GM12878 (cell line): Measurements from ENCODE around the gene SWI5. TPM values are rescaled to one million over a fixed set of nuclear protein-coding genes. Genes with fewer than 3 reads are reported as not detected.

ENCODE experiments used
- ATAC-seq: fragments of 200-7000 bp; cut with Tn5 transposase; 3 replicates; pipeline ENCODE4 v1.9.1; 2020; ENCODE audit warnings: mild to moderate bottlenecking, moderate library complexity
- BruUV-seq: library from RNA; stranded (reverse); fragments of 400-500 nt; replicated peaks from 2 replicates; lab custom pipeline; 2021; lab: Mats Ljungman, UMichigan
- CTCF ChIA-PET: fragments of 300-600 bp; sonication (Branson Sonifier 250); formaldehyde crosslinking; extraction: SDS; loops from one replicate; lab custom pipeline; 2021; ENCODE audit warnings: inconsistent platforms; lab: Yijun Ruan, JAX
- POLR2A ChIA-PET: fragments of 350-600 bp; formaldehyde crosslinking; extraction: SDS; loops from one replicate; lab custom pipeline; 2021; ENCODE audit warnings: inconsistent platforms; lab: Charles Lee
- RAD21 ChIA-PET: fragments of 300-600 bp; sonication (Branson Sonifier 250); formaldehyde crosslinking; loops from one replicate; lab custom pipeline; 2023; ENCODE audit warnings: antibody characterized with exemption; ENCODE audit not compliant: unreplicated experiment; lab: Charles Lee
- SMC1A ChIA-PET: fragments of 300-600 bp; sonication (Branson Sonifier 250); formaldehyde crosslinking; loops from one replicate; lab custom pipeline; 2023; ENCODE audit not compliant: unreplicated experiment, uncharacterized antibody; lab: Charles Lee
- DNase-seq: peaks from one replicate; pipeline ENCODE4 v3.0.0-alpha.2; 2011; ENCODE audit warnings: low read depth, low spot score
- FAIRE-seq: peaks from 3 replicates; lab custom pipeline; 2011; peaks lifted over from hg19 to GRCh38; lab: Jason Lieb, UNC
- H2AFZ ChIP-seq: 2 replicates; pipeline ENCODE4 v1.6.0; 2011; ENCODE audit warnings: low read depth, low read length, control low read depth; ENCODE audit not compliant: control insufficient read depth
- H3K27ac ChIP-seq: 2 replicates; pipeline ENCODE4 v1.5.1; 2011; ENCODE audit warnings: control low read depth; ENCODE audit not compliant: control insufficient read depth, insufficient read depth
- H3K27me3 ChIP-seq, 2 experiments: replicated peaks in 1 of 2; 2 replicates each; pipeline versions ENCODE4 v1.6.0 to v1.6.1; 2011; ENCODE audit warnings: low read length in 1 of 2; ENCODE audit not compliant: control insufficient read depth in 2 of 2, insufficient read depth in 2 of 2
- H3K36me3 ChIP-seq, 2 experiments: 2 replicates each; pipeline ENCODE4 v1.5.1; 2011; ENCODE audit warnings: low read length in 1 of 2; ENCODE audit not compliant: control insufficient read depth in 2 of 2, insufficient read depth in 2 of 2
- H3K4me1 ChIP-seq: 2 replicates; pipeline ENCODE4 v1.6.1; 2011; ENCODE audit warnings: mild to moderate bottlenecking, low read length, moderate library complexity, mixed read lengths; ENCODE audit not compliant: control insufficient read depth, insufficient read depth
- H3K4me2 ChIP-seq: 2 replicates; pipeline ENCODE4 v1.6.0; 2011; ENCODE audit warnings: control low read depth; ENCODE audit not compliant: control insufficient read depth, insufficient read depth
- H3K4me3 ChIP-seq: fragments of 200-600 bp; sonication (generic); 2 replicates; pipeline ENCODE4 v1.5.1; 2016
- H3K79me2 ChIP-seq: 2 replicates; pipeline ENCODE4 v1.6.0; 2011; ENCODE audit warnings: low read length; ENCODE audit not compliant: control insufficient read depth, insufficient read depth
- H3K9ac ChIP-seq: 2 replicates; pipeline ENCODE4 v1.8.0; 2011; ENCODE audit warnings: low read length, control low read depth, mixed read lengths; ENCODE audit not compliant: control insufficient read depth, insufficient read depth
- H3K9me3 ChIP-seq: replicated peaks from 3 replicates; pipeline ENCODE4 v1.5.1; 2011; ENCODE audit warnings: mild to moderate bottlenecking, low read length; ENCODE audit not compliant: control insufficient read depth, insufficient read depth
- H4K20me1 ChIP-seq: 2 replicates; pipeline ENCODE4 v1.6.0; 2011; ENCODE audit not compliant: control insufficient read depth, insufficient read depth
- ATF7 ChIP-seq: fragments of 450-650 bp; IDR thresholded peaks from 2 replicates; pipeline ENCODE4 v1.6.1; 2016; ENCODE audit warnings: low read depth, mild to moderate bottlenecking
- BRCA1 ChIP-seq: IDR thresholded peaks from 2 replicates; pipeline ENCODE4 v1.6.1; 2011; ENCODE audit warnings: low read depth, low read length, improper control_type of control experiment
- CBFB ChIP-seq: IDR thresholded peaks from 2 replicates; pipeline ENCODE4 v1.6.1; 2016; ENCODE audit warnings: antibody characterized with exemption, low read depth
- DPF2 ChIP-seq: fragments of 450-650 bp; IDR thresholded peaks from 2 replicates; pipeline ENCODE4 v1.6.1; 2017; ENCODE audit warnings: mild to moderate bottlenecking
- JUNB ChIP-seq: IDR thresholded peaks from 2 replicates; pipeline ENCODE4 v1.6.1; 2016; ENCODE audit warnings: antibody characterized with exemption, mild to moderate bottlenecking
- JUND ChIP-seq: IDR thresholded peaks from 2 replicates; pipeline ENCODE4 v1.6.1; 2012; ENCODE audit warnings: low read depth, mild to moderate bottlenecking, low read length, improper control_type of control experiment, moderate library complexity
- NFYB ChIP-seq: IDR thresholded peaks from 2 replicates; pipeline ENCODE4 v1.6.1; 2011; ENCODE audit warnings: low read depth, mild to moderate bottlenecking, low read length, improper control_type of control experiment, moderate library complexity; ENCODE audit not compliant: insufficient read depth
- NR2C1 ChIP-seq: fragments of 450-650 bp; IDR thresholded peaks from 2 replicates; pipeline ENCODE4 v1.6.1; 2017; ENCODE audit warnings: antibody characterized with exemption, mild to moderate bottlenecking, moderate library complexity
- PAX8 ChIP-seq: fragments of 450-650 bp; IDR thresholded peaks from 2 replicates; pipeline ENCODE4 v1.6.1; 2017; ENCODE audit warnings: mild to moderate bottlenecking, moderate library complexity
- POU2F2 ChIP-seq: IDR thresholded peaks from 3 replicates; pipeline ENCODE4 v1.6.1; 2011; ENCODE audit warnings: low read depth, mild to moderate bottlenecking, low read length, borderline replicate concordance
- SP1 ChIP-seq: IDR thresholded peaks from one replicate; pipeline ENCODE4 v1.6.1; 2011; ENCODE audit warnings: low read depth, low read length
- TBL1XR1 ChIP-seq: IDR thresholded peaks from 2 replicates; pipeline ENCODE4 v1.6.1; 2012; ENCODE audit warnings: low read depth, low read length, improper control_type of control experiment
- TCF12 ChIP-seq: IDR thresholded peaks from 2 replicates; pipeline ENCODE4 v1.6.1; 2011; ENCODE audit warnings: low read depth, mild to moderate bottlenecking, low read length
- WRNIP1 ChIP-seq: IDR thresholded peaks from 2 replicates; pipeline ENCODE4 v1.6.1; 2011; ENCODE audit warnings: low read depth, low read length, improper control_type of control experiment, borderline replicate concordance
- WGBS: methylation state at CpG from one replicate; pipeline ENCODE4 v1.1.6; 2016; ENCODE audit warnings: low lambda C conversion rate; ENCODE audit not compliant: insufficient replicate concordance, insufficient coverage; ENCODE audit errors: missing lambda C conversion rate; 5-methylcytosine and 5-hydroxymethylcytosine counted together
- in situ Hi-C: fragments of 300-500 bp; cut with MboI; formaldehyde crosslinking; loops from 9 replicates; pipeline ENCODE4 v1.14.3; 2018; ENCODE audit warnings: mixed read lengths
- intact Hi-C: fragments of 100-400 bp; cut with micrococcal nuclease; formaldehyde crosslinking; loops from one replicate; pipeline ENCODE4 v1.14.2; 2022; ENCODE audit not compliant: unreplicated experiment
- polyA plus RNA-seq, 11 experiments: library from polyadenylated mRNA; depleted of rRNA in 4 of 11; unstranded in 6 of 11; stranded (reverse) in 5 of 11; fragments of >200 nt; fragmentation: Nextera tagmentation in 4 of 11; fragmentation: Illumina TruSeq in 1 of 11; extraction: Ambion mirVana in 4 of 11; extraction: Trizol in 1 of 11; gene quantifications; 1 replicate in 1 of 11; 2 replicates in 10 of 11; pipeline versions ENCODE4 v1.2.1 to v1.2.3, GENCODE V29; 2011 to 2016; ENCODE audit warnings: inconsistent platforms in 2 of 11, missing spikeins in 2 of 11, low read depth in 1 of 11
- total RNA-seq, 4 experiments: library from RNA; depleted of rRNA in 3 of 4; stranded (reverse); fragments of >200 nt in 3 of 4; fragmentation: Illumina TruSeq in 1 of 4; extraction: Trizol in 1 of 4; gene quantifications; 2 replicates each; pipeline versions ENCODE4 v1.2.1 to v1.2.3, GENCODE V29; 2013 to 2021
- TF ChIP-seq, protein P1 (sequence below): IDR thresholded peaks from 2 replicates; pipeline ENCODE4 v1.6.1; 2012; ENCODE audit warnings: low read depth, low read length, improper control_type of control experiment

The SWI5 gene
- total and polyA plus RNA-seq, 10 of the 15 experiments (the other 5 are each of a cell fraction or from before 2014, with no cell fraction given) = 13.3 to 36.2 (median 18.1) TPM

DNA sequence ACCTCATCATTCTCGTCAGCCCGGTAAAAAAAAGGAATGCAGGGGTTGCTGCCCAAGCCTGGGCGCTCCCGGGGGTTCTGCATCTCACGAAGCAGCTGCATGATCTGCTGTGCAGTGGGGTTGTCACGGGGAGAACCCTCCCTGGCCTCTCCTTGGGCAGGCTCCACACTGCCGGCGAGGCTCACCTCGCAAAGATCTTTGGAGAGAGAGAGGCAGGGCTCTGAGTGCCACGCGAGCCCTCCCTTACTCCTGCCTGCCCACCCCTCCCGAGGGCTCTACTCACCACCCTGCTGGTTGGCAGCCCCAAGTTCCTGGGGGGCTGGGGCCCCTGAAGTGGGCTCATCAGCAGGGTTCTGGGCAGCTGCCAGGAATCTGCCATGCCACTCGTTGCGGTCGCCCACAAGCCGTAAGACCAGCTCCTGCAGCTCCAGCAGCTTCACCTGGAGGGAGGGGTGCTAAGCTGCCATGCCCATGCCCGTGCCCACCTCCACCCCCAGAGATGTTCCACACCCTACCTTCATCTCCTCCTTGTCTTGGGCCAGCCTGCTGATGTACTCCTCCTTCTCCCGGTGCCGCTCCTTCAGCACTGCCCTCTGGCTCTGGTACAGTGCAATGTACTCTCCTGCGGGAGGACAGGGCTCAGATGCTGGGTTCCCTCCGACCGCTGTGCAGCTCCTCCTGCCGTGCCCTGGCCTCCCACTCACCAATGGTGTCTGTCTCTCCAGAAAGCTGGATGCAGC, 18.8 kb upstream of the SWI5 start:
- no peaks in the 10 kb centered on the region for H4K20me1 ChIP-seq
- no TSS peak for BruUV-seq
- H3K4me3 ChIP-seq = no peak overlapping the region
- intact Hi-C loops (no loop called here), in situ Hi-C loops (no loop called here)
- no peak for TF ChIP-seq NR2C1
- no peak for TF ChIP-seq PAX8
- TF ChIP-seq, protein P1, sequence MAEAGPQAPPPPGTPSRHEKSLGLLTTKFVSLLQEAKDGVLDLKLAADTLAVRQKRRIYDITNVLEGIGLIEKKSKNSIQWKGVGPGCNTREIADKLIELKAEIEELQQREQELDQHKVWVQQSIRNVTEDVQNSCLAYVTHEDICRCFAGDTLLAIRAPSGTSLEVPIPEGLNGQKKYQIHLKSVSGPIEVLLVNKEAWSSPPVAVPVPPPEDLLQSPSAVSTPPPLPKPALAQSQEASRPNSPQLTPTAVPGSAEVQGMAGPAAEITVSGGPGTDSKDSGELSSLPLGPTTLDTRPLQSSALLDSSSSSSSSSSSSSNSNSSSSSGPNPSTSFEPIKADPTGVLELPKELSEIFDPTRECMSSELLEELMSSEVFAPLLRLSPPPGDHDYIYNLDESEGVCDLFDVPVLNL = no peak
- no peak for TF ChIP-seq JUND
- no peak for TF ChIP-seq BRCA1
- no peak for TF ChIP-seq JUNB
- TF ChIP-seq DPF2 = no peak
- no peak for TF ChIP-seq CBFB
- no peak for TF ChIP-seq TBL1XR1
- no peak for TF ChIP-seq SP1
- TF ChIP-seq TCF12 = no peak
- no peak for TF ChIP-seq ATF7
- TF ChIP-seq WRNIP1 = no peak
- TF ChIP-seq POU2F2 = no peak
- TF ChIP-seq NFYB = no peak
- CTCF ChIA-PET = interaction anchor here (1.4 to 1.5 kb wide), 2 partner anchors 50 to 84 kb away, joined by 3 to 5 read pairs; no protein-coding TSS in a partner anchor
- no peak overlapping the region for H3K27ac ChIP-seq
- POLR2A ChIA-PET = interaction anchor here (0.7 to 0.9 kb wide), 2 partner anchors 19 to 105 kb away, joined by 3 to 5 read pairs; partner anchors contain the start of genes GOLGA2 and SWI5
- no peak for DNase-seq
- no peak for ATAC-seq
- FAIRE-seq = no peak
- SMC1A ChIA-PET = no interaction called here
- no peak overlapping the region for H2AFZ ChIP-seq
- no peak overlapping the region for H3K4me2 ChIP-seq
- H3K4me1 ChIP-seq = no peaks in the 10 kb centered on the region
- RAD21 ChIA-PET = no interaction called here
- no peaks in the 10 kb centered on the region for H3K27me3 ChIP-seq
- no peaks in the 10 kb centered on the region for H3K79me2 ChIP-seq
- WGBS = 93% methylated on average over 23 of the region's 23 CpGs
- no peak overlapping the region for H3K9ac ChIP-seq
- H3K36me3 ChIP-seq = peaks cover 7 to 9% of the 10 kb centered on the region in 2 experiments
- H3K9me3 ChIP-seq = no peaks in the 10 kb centered on the region
